DOHH2 (cell line): Measurements from ENCODE around the gene GLS.

Source experiments
- EZH2phosphoT487 ChIP-seq: fragments of 200-600 bp; sonication (generic); IDR thresholded peaks from 2 replicates; pipeline ENCODE4 v1.6.1; 2017; ENCODE audit warnings: borderline replicate concordance, mild to moderate bottlenecking, antibody characterized with exemption, low read length, moderate library complexity, mixed read lengths
- TF ChIP-seq, protein P1 (sequence below): fragments of 200-600 bp; sonication (generic); IDR thresholded peaks from one replicate; pipeline ENCODE4 v1.5.1; 2014; ENCODE audit warnings: antibody characterized with exemption, mild to moderate bottlenecking, low read depth, low read length; ENCODE audit not compliant: poor library complexity, severe bottlenecking

DNA sequence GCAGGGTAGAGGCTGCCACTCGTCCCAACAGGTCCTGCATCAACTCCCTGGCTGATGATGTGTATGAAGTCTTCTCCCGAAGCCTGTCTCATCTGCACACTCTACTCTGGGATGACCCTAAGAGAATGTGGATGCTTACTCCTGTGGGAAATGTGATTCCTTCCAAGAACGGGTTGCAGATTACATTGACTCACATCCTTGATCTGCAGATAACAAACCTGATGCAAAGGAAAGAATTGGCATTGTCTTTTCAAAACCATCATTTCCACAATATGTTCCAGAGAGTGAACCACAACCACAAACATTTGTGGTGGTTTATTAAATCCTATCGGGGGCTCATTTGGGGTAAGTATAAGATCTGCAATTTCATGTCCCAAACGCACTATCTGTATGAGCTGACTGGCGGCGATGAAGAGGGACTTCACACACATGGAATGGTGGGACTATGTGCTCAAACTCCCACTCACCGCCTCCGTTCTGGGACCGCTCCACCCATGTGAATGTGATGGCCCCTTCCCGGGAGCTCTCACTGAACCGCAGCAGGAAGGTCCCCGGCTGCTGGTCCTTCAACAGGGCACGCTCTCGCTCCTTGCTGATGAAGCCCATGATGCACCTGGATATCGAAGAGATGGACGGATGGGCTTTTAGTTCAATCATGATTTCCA, 97.9 kb downstream of the GLS start:
- TF ChIP-seq, protein P1, sequence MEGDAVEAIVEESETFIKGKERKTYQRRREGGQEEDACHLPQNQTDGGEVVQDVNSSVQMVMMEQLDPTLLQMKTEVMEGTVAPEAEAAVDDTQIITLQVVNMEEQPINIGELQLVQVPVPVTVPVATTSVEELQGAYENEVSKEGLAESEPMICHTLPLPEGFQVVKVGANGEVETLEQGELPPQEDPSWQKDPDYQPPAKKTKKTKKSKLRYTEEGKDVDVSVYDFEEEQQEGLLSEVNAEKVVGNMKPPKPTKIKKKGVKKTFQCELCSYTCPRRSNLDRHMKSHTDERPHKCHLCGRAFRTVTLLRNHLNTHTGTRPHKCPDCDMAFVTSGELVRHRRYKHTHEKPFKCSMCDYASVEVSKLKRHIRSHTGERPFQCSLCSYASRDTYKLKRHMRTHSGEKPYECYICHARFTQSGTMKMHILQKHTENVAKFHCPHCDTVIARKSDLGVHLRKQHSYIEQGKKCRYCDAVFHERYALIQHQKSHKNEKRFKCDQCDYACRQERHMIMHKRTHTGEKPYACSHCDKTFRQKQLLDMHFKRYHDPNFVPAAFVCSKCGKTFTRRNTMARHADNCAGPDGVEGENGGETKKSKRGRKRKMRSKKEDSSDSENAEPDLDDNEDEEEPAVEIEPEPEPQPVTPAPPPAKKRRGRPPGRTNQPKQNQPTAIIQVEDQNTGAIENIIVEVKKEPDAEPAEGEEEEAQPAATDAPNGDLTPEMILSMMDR = no peak
- no peak for TF ChIP-seq EZH2phosphoT487
